Measurements from ENCODE around the gene HOXD13. TPM values are rescaled to one million over a fixed set of nuclear protein-coding genes. Genes with fewer than 3 reads are reported as not detected.

Gene HOXD13
- total RNA-seq, 1 donor from 2014 or later: not detected

DNA sequence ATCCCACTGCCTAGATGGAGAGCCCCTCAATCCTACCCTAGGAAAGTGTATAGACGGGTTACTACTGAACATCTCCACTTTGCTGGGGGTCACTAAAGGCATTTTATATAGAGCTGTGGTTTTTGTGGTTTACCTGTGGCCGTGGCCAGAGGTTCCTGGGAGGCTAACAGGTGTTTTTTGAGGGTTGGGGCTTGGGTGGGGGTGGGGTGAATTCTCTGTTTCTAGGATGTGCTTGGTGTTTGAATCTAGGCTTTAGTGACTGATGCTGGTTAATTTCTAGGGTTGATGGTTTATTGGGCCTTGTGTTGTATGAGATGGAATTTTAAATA lies 44.7 kb downstream of the HOXD13 start:
- no peaks in the 10 kb centered on the region for H3K9me3 Mint-ChIP-seq (ENCODE audit: low read depth)
- no peaks in the 10 kb centered on the region for H3K4me1 Mint-ChIP-seq (ENCODE audit: low read depth)
- H3K27ac Mint-ChIP-seq: no peak overlapping the region
- no peaks in the 10 kb centered on the region for H3K36me3 Mint-ChIP-seq (ENCODE audit: insufficient read depth)
- TF ChIP-seq, protein P1, sequence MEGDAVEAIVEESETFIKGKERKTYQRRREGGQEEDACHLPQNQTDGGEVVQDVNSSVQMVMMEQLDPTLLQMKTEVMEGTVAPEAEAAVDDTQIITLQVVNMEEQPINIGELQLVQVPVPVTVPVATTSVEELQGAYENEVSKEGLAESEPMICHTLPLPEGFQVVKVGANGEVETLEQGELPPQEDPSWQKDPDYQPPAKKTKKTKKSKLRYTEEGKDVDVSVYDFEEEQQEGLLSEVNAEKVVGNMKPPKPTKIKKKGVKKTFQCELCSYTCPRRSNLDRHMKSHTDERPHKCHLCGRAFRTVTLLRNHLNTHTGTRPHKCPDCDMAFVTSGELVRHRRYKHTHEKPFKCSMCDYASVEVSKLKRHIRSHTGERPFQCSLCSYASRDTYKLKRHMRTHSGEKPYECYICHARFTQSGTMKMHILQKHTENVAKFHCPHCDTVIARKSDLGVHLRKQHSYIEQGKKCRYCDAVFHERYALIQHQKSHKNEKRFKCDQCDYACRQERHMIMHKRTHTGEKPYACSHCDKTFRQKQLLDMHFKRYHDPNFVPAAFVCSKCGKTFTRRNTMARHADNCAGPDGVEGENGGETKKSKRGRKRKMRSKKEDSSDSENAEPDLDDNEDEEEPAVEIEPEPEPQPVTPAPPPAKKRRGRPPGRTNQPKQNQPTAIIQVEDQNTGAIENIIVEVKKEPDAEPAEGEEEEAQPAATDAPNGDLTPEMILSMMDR (IDR thresholded peaks at IDR 0.05; ENCODE audit: unreplicated experiment): no peak
- peaks cover 95% of the 10 kb centered on the region for H3K27me3 Mint-ChIP-seq
- H3K4me3 Mint-ChIP-seq (ENCODE audit: low read depth): no peak overlapping the region
- no peak for DNase-seq (ENCODE audit: low spot score, unreplicated experiment)

DNA sequence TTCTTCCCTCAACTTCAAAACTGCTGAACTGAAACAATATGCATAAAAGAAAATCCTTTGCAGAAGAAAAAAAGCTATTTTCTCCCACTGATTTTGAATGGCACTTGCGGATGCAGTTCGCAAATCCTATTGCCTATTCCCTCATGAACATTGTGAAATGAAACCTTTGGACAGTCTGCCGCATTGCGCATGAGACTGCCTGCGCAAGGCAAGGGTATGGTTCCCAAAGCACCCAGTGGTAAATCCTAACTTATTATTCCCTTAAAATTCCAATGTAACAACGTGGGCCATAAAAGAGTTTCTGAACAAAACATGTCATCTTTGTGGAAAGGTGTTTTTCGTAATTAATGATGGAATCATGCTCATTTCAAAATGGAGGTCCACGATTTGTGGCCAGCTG lies 45.4 kb downstream of the HOXD13 start:
- Mint-ChIP-seq H3K27me3 (peaks cover 95% of the 10 kb centered on the region), H3K4me1 (ENCODE audit: low read depth) (no peaks in the 10 kb centered on the region), H3K36me3 (ENCODE audit: insufficient read depth) (no peaks in the 10 kb centered on the region), H3K4me3 (ENCODE audit: low read depth) (no peak overlapping the region), H3K27ac (no peak overlapping the region), H3K9me3 (ENCODE audit: low read depth) (no peaks in the 10 kb centered on the region)
- TF ChIP-seq, protein P1 (IDR thresholded peaks at IDR 0.05; ENCODE audit: unreplicated experiment): no peak
- no peak for DNase-seq (ENCODE audit: low spot score, unreplicated experiment)

DNA sequence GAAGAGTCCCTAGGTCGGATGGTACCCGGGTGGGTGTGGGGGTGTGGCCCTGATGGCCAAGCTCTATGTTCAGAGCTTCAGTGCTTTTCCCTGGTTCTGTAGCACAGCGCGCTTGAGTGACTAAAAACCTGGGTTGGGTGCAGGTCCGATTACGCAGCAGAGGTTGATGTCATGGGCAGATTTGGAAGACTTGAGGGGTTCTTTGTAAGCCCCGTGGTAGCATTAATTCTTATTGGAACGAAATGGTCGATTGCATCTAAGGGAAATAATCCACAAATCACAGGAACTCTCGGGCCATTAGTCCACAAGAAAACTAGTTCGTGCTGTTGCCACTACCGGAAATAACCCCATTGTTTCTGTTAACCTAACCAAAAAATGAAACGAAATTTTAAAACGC lies 46.0 kb downstream of the HOXD13 start:
- Mint-ChIP-seq H3K36me3 (ENCODE audit: insufficient read depth) (no peaks in the 10 kb centered on the region), H3K27me3 (peaks cover 95% of the 10 kb centered on the region), H3K4me1 (ENCODE audit: low read depth) (no peaks in the 10 kb centered on the region), H3K9me3 (ENCODE audit: low read depth) (no peaks in the 10 kb centered on the region), H3K4me3 (ENCODE audit: low read depth) (no peak overlapping the region), H3K27ac (no peak overlapping the region)
- TF ChIP-seq, protein P1 (IDR thresholded peaks at IDR 0.05; ENCODE audit: unreplicated experiment): no peak
- no peak for DNase-seq (ENCODE audit: low spot score, unreplicated experiment)

DNA sequence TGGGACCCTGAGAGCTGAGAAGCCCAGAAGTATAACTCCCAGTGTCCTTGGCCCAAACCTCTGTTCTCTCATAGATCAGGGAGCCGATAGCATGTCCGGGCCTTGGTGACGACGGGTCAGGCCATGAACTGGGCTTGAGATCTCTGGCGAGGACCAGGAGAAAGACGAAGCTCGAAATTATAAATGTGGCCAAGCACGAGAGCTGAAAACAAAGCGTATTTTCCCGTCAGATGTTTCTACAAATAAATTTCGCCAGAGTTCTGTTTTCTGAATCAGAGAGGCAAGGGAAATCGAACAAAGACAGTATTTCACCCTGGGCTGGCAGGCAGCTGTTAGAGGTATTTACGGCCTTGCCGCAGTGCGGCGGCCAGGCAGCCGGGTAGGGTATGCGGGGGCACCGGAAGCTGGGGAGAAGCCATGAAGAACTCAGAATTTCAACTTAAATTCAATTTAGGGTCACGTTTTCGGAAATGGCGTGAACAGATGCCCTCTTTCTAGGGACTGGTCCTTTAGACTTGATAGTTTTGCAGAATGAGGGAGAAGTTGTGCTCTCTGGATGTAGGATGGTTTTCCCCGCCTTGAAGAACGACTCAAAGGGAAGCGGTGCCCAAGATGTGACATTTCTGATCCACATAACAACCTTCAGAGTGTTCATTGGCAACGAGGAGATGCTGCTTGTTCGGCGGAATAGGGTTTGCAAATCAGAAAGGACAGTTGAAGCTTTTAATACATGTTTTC lies 46.6 kb downstream of the HOXD13 start:
- Mint-ChIP-seq H3K4me3 (ENCODE audit: low read depth) (no peak overlapping the region), H3K27ac (no peak overlapping the region), H3K27me3 (peaks cover 95% of the 10 kb centered on the region), H3K4me1 (ENCODE audit: low read depth) (no peaks in the 10 kb centered on the region), H3K9me3 (ENCODE audit: low read depth) (no peaks in the 10 kb centered on the region), H3K36me3 (ENCODE audit: insufficient read depth) (no peaks in the 10 kb centered on the region)
- TF ChIP-seq, protein P1 (IDR thresholded peaks at IDR 0.05; ENCODE audit: unreplicated experiment): no peak
- no peak for DNase-seq (ENCODE audit: low spot score, unreplicated experiment)

DNA sequence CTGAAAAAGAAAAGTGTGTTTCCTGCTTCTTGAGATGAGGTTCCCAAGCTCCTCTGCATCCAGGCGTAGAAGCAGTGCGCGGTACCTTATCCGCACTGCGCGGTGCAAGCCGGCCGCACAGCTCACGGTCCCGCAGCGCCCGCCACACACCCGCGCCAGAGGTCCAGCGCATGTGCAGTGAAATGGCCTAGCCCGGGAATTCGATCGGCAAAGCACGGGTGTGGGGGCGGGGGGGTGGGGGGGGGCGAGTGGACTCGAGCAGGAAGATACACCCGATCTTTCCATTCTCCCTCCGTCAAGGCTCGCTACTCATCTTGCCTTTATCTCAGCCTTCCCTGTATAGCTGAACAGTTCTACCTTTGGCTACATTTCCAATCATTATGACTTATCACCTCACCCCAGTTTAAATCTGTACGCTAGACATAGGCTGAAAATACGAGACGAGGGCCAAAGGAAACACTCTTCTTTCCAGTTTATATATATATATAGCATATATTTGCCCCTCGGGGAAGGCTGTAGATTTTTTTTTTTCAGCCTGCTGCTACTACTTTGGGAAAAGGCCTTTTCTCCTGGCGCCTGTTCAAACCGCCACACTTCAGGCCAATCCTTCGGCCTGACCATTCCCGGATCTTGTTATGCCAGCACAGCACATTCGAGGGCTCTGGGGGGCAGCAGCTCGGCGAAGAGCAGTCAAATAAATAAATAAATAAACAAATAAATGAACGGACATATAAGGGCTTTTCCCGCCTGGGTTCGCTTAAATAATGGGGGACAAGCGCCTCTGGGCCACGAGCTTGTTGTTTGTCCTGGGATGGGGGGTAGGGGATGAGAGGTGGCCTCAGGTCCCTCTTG lies 47.4 kb downstream of the HOXD13 start:
- peaks cover 95% of the 10 kb centered on the region for H3K27me3 Mint-ChIP-seq
- no peaks in the 10 kb centered on the region for H3K36me3 Mint-ChIP-seq (ENCODE audit: insufficient read depth)
- H3K9me3 Mint-ChIP-seq (ENCODE audit: low read depth): no peaks in the 10 kb centered on the region
- no peaks in the 10 kb centered on the region for H3K4me1 Mint-ChIP-seq (ENCODE audit: low read depth)
- no peak overlapping the region for H3K27ac Mint-ChIP-seq
- peak overlapping the region; percentile 21 for H3K4me3 Mint-ChIP-seq (ENCODE audit: low read depth)
- TF ChIP-seq, protein P1 (IDR thresholded peaks at IDR 0.05; ENCODE audit: unreplicated experiment): no peak
- DNase-seq (ENCODE audit: low spot score, unreplicated experiment): no peak
